Testis (tissue), 2 donors: ENCODE measurements around the gene DGKB.

ENCODE experiments used
- POLR2A ChIP-seq: fragments of 450-650 bp; IDR thresholded peaks from one replicate; pipeline ENCODE4 v1.6.1; 2017; ENCODE audit warnings: antibody characterized with exemption, mild to moderate bottlenecking, moderate library complexity
- TF ChIP-seq, protein P1 (sequence below), 3 experiments: fragments of 450-650 bp in 2 of 3; fragments of 200-600 bp in 1 of 3; sonication (generic) in 1 of 3; IDR thresholded peaks; one replicate each; pipeline ENCODE4 v1.5.1; 2016 to 2019; ENCODE audit warnings: antibody characterized with exemption in 3 of 3, mild to moderate bottlenecking in 2 of 3, moderate library complexity in 1 of 3

GRCh38 chr7:14507617-14508016 is 394.9 kb downstream of the DGKB start:
- TF ChIP-seq, protein P1, sequence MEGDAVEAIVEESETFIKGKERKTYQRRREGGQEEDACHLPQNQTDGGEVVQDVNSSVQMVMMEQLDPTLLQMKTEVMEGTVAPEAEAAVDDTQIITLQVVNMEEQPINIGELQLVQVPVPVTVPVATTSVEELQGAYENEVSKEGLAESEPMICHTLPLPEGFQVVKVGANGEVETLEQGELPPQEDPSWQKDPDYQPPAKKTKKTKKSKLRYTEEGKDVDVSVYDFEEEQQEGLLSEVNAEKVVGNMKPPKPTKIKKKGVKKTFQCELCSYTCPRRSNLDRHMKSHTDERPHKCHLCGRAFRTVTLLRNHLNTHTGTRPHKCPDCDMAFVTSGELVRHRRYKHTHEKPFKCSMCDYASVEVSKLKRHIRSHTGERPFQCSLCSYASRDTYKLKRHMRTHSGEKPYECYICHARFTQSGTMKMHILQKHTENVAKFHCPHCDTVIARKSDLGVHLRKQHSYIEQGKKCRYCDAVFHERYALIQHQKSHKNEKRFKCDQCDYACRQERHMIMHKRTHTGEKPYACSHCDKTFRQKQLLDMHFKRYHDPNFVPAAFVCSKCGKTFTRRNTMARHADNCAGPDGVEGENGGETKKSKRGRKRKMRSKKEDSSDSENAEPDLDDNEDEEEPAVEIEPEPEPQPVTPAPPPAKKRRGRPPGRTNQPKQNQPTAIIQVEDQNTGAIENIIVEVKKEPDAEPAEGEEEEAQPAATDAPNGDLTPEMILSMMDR (IDR thresholded peaks at IDR 0.05) = no peak
- TF ChIP-seq POLR2A = no peak
